Gastroesophageal sphincter (tissue), 4 donors: Measurements from ENCODE around the gene WWP2. TPM values are rescaled to one million over a fixed set of nuclear protein-coding genes. Genes with fewer than 3 reads are reported as not detected.

ENCODE experiments used
- ATAC-seq: fragments of 150-250 bp; one replicate; pipeline ENCODE4 v1.9.1; 2016; ENCODE audit warnings: mild to moderate bottlenecking, moderate library complexity
- H3K27ac ChIP-seq, 4 donors: fragments of 200-600 bp; sonication (generic) in 3 of 4; 1 replicate in 3 of 4; 2 replicates in 1 of 4; pipeline ENCODE4 v1.5.1; 2016 to 2019
- H3K27me3 ChIP-seq: fragments of 200-600 bp; sonication (generic); one replicate; pipeline ENCODE4 v1.5.1; 2019
- H3K36me3 ChIP-seq, 2 donors: fragments of 200-600 bp; sonication (generic); one replicate each; pipeline ENCODE4 v1.5.1; 2019; ENCODE audit warnings: control low read depth in 1 of 2
- H3K4me1 ChIP-seq, 3 donors: fragments of 200-600 bp; sonication (generic); 1 replicate in 2 of 3; 2 replicates in 1 of 3; pipeline ENCODE4 v1.5.1; 2016 to 2019; ENCODE audit warnings: control low read depth in 2 of 3
- H3K4me3 ChIP-seq, 2 donors: fragments of 200-600 bp; sonication (generic); one replicate each; pipeline ENCODE4 v1.5.1; 2019; ENCODE audit warnings: mild to moderate bottlenecking in 1 of 2, moderate library complexity in 1 of 2
- H3K9me3 ChIP-seq, 3 donors: fragments of 200-600 bp; sonication (generic); one replicate each; pipeline ENCODE4 v1.5.1; 2017 to 2019; ENCODE audit warnings: control low read depth in 2 of 3
- EP300 ChIP-seq: sonication (generic); formaldehyde crosslinking; IDR thresholded peaks from one replicate; pipeline ENCODE4 v1.6.1; 2017; ENCODE audit warnings: antibody characterized with exemption, mild to moderate bottlenecking
- POLR2A ChIP-seq, 2 donors: fragments of 450-650 bp; IDR thresholded peaks; one replicate each; pipeline ENCODE4 v1.6.1; 2017; ENCODE audit warnings: antibody characterized with exemption in 2 of 2, mild to moderate bottlenecking in 2 of 2, moderate library complexity in 1 of 2
- POLR2AphosphoS5 ChIP-seq: sonication (generic); formaldehyde crosslinking; IDR thresholded peaks from one replicate; pipeline ENCODE4 v1.6.1; 2017; ENCODE audit warnings: antibody characterized with exemption
- WGBS, 2 donors: methylation state at CpG; one replicate each; pipeline ENCODE4 v1.1.5; 2018; ENCODE audit warnings: low coverage in 1 of 2; 5-methylcytosine and 5-hydroxymethylcytosine counted together
- total RNA-seq, 4 donors: library from RNA; depleted of rRNA; stranded (reverse); fragments of >200 nt; gene quantifications; one replicate each; pipeline ENCODE4 v1.1.0, GENCODE V29; 2016
- TF ChIP-seq, protein P1 (sequence below), 4 experiments: fragments of 200-600 bp in 2 of 4; fragments of 450-650 bp in 2 of 4; sonication (generic) in 1 of 4; IDR thresholded peaks; one replicate each; pipeline ENCODE4 v1.5.1; 2017 to 2019; ENCODE audit warnings: antibody characterized with exemption in 4 of 4, mild to moderate bottlenecking in 2 of 4, moderate library complexity in 2 of 4

Gene WWP2
- total RNA-seq, 4 donors from 2014 or later, result 23.4 to 31.9 (median 28.8) TPM

DNA sequence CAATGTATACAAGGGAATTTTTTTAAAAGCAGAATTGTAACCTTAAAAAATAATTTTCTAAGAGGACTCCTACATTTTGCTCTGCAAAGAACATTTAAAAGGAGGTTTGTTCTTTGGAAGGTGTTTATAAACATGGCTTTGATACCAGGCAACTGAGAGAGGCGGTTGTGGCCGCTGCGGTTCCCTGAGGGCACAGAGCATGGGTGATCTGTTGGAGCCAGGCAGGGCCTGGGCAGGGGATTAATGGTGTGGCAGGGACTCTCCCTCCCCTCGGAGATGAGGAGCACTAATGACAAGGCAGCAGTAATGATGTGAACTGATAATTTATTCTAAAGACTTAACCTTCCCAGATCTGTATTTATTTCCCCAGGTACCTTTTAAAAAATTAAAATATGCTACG is 65.4 kb downstream of the WWP2 start:
- no peaks in the 10 kb centered on the region for H3K36me3 ChIP-seq
- peak overlapping the region in 1 of 4 donors; percentile 35 for H3K27ac ChIP-seq
- H3K4me1 ChIP-seq, result peaks cover 0 to 55% (median 0%) of the 10 kb centered on the region in 3 donors
- WGBS, 2 donors, result 75 to 76% methylated on average over 3 to 5 of the region's 5 CpGs
- TF ChIP-seq, protein P1, sequence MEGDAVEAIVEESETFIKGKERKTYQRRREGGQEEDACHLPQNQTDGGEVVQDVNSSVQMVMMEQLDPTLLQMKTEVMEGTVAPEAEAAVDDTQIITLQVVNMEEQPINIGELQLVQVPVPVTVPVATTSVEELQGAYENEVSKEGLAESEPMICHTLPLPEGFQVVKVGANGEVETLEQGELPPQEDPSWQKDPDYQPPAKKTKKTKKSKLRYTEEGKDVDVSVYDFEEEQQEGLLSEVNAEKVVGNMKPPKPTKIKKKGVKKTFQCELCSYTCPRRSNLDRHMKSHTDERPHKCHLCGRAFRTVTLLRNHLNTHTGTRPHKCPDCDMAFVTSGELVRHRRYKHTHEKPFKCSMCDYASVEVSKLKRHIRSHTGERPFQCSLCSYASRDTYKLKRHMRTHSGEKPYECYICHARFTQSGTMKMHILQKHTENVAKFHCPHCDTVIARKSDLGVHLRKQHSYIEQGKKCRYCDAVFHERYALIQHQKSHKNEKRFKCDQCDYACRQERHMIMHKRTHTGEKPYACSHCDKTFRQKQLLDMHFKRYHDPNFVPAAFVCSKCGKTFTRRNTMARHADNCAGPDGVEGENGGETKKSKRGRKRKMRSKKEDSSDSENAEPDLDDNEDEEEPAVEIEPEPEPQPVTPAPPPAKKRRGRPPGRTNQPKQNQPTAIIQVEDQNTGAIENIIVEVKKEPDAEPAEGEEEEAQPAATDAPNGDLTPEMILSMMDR (IDR thresholded peaks at IDR 0.05), result no peak
- TF ChIP-seq EP300 (no peak), POLR2AphosphoS5 (no peak), POLR2A (IDR thresholded peaks at IDR 0.05) (no peak)
- no peaks in the 10 kb centered on the region for H3K9me3 ChIP-seq
- no peak overlapping the region for H3K4me3 ChIP-seq
- H3K27me3 ChIP-seq, result no peaks in the 10 kb centered on the region
- no peak for ATAC-seq

DNA sequence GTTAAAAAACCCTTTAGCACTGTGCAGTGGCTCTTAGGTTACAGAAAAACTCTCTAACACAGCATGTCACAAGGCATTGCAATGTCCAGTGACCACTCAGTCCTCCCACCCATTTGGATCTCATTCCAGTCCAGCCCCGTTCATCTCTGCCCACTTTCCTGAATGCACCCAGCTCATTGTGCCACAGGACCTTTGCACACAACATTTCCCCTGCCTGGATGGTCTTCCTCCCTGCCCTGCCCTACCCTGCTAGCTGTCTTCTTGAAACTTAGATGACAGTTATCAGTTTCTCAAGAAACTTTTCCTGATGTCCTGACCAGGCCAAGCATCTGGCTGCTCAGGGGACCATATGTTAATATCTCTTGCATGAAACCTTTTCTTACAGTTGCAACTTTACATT is 67.2 kb downstream of the WWP2 start:
- 57 to 86% methylated on average over 1 of the region's 1 CpG for WGBS, 2 donors
- TF ChIP-seq POLR2AphosphoS5 (no peak), EP300 (no peak), POLR2A (IDR thresholded peaks at IDR 0.05) (no peak)
- TF ChIP-seq, protein P1 (IDR thresholded peaks at IDR 0.05), result no peak
- ATAC-seq, result no peak

DNA sequence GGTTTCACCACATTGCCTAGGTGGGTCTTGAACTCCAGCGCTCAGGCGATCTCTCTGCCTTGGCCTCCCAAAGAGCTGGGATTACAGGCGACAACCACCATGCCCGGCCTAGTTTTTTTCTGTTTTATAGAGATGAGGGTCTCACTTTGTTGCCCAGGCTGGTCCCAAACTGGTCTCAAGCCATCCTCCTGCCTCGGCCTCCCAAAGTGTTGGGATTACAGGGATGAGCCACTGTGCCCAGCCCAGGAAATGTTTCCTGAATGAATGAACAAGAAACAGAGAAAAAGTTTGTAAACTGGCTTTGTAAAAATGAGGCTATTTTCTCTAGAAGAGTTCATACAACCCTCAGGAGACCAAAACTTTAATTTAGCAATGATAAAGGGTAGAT is 68.0 kb downstream of the WWP2 start:
- H3K4me1 ChIP-seq, result peaks cover 0 to 42% (median 0%) of the 10 kb centered on the region in 3 donors
- H3K27ac ChIP-seq, result peak overlapping the region in 3 of 4 donors; percentile 35 to 58 (median 53)
- no peaks in the 10 kb centered on the region for H3K27me3 ChIP-seq
- no peak overlapping the region for H3K4me3 ChIP-seq
- H3K36me3 ChIP-seq, result no peaks in the 10 kb centered on the region
- WGBS, 2 donors, result 92% methylated on average over 5 of the region's 5 CpGs; no CpG with 5 or more reads in 1 of the 2 donors
- no peak for ATAC-seq
- no peaks in the 10 kb centered on the region for H3K9me3 ChIP-seq
- TF ChIP-seq EP300 (no peak), POLR2AphosphoS5 (no peak), POLR2A (IDR thresholded peaks at IDR 0.05) (no peak)
- TF ChIP-seq, protein P1 (IDR thresholded peaks at IDR 0.05), result no peak

More for the DNA sequence above, 67.2 kb downstream of the WWP2 start:
- Histone ChIP-seq H3K27ac (no peak overlapping the region), H3K4me1 (peaks cover 0 to 40% (median 0%) of the 10 kb centered on the region in 3 donors), H3K27me3 (no peaks in the 10 kb centered on the region), H3K9me3 (no peaks in the 10 kb centered on the region), H3K4me3 (no peak overlapping the region), H3K36me3 (no peaks in the 10 kb centered on the region)

GRCh38 chr16:69830534-69831211 is 68.5 kb downstream of the WWP2 start:
- Histone ChIP-seq H3K4me3 (no peak overlapping the region), H3K9me3 (no peaks in the 10 kb centered on the region), H3K27me3 (no peaks in the 10 kb centered on the region), H3K36me3 (no peaks in the 10 kb centered on the region), H3K27ac (peak overlapping the region in 3 of 4 donors; percentile 35 to 58 (median 53)), H3K4me1 (peaks cover 0 to 44% (median 0%) of the 10 kb centered on the region in 3 donors)
- TF ChIP-seq, protein P1 (IDR thresholded peaks at IDR 0.05), result no peak
- TF ChIP-seq EP300, result no peak
- TF ChIP-seq POLR2A (IDR thresholded peaks at IDR 0.05), result no peak
- no peak for TF ChIP-seq POLR2AphosphoS5
- no peak for ATAC-seq
- WGBS, 2 donors, result 40 to 61% methylated on average over 5 to 8 of the region's 10 CpGs
